ENCODE measurements around the gene AOC1.

The AOC1 gene

DNA sequence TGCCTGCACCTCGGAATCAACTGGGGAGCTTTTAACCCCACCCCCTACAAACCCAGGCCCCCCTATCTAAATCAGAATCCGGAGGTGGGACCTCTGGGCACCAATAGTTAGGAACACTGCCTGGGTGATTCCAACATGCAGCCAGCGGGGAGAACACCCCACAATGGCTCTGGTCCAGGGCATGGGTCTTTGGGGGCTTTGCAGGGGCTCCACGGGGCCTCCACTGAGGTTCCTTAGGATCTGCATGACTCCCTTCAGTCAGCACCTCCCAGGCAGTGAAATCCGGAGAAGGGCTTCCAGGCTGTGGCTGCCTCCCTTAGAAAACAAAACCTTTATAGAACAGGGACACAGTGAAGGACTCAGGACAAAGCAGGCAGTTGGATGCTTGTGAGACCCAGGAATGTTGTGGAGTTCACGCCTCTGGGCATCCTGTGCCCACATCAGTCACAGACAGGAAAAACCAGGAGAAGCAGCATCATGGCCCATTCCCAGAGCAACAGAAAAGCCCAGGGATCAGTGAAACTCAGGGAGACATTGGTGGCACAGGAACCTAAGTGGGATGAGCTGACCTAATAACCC, 16.5 kb upstream of the AOC1 start:
- no peak for DNase-seq

DNA sequence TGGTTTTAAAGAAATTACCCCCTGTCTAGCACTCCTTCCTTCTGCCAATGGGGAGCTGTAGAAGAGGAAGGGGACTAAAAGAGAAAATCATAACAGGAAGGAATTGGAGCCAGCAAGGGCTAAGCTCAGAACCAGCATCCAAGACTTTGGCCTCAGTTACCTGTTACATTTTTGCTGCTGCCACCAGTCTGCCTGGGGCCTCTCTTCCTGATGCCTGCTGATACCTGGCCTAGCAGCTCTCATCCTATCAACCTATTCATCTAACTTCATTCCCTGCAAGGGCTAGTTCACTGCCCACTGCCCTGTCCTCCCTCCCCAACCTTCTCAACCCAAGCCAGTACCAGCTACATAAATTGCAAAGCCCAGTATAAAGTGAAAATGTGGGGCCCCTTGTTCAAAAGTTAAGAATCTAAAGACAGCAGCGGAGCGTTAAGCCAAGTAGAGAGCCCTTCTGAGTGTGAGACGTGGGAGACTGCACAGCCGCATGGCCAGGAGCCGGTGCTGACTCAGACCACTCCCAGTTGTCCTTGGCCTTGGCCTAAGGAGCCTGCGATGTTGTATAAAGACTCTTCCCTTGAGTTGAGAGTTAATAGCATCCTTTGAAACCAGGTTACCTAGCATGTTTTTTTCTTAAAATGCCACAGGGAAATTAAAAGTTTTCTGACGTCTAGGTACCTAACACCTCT, 13.2 kb upstream of the AOC1 start:
- DNase-seq: no peak

DNA sequence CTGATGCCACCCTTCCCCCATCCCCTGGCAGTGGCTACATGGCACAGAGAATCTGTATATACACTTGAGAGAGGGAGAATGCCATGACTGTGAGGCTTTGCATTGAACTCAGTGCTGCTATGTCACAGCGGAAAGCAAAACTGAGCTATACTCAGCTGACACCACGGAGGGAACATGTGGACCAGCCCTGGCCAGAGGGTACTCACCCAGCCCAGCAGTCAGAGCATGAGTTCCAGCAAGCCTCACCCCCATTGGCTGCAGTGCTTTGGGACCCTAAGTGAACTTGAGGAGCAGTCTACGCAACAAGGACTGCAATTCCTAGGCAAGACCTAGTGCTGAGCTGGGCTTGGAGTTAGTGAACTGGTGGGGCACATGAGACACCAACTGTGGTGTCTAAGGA, 10.3 kb upstream of the AOC1 start:
- no peak for DNase-seq

DNA sequence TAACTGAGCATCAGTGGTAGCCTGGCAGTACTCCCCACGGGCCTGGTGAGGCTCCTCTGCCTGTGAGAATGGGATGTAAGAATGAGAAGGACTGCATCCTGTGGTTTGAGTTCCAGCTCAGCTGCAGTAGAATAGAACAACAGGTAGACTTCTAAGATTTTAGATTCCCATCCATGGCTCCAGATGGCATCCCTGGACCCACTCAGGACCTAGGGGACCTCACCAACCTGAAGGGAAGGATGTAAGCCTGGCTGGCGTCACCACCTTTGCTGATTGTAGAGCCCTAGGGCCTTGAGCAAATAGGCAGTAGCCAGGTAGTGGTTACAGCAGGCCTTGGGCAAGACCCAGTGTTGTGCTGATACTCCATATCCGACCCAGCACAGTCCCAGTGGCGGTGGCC, 9.6 kb upstream of the AOC1 start:
- DNase-seq: no peak

DNA sequence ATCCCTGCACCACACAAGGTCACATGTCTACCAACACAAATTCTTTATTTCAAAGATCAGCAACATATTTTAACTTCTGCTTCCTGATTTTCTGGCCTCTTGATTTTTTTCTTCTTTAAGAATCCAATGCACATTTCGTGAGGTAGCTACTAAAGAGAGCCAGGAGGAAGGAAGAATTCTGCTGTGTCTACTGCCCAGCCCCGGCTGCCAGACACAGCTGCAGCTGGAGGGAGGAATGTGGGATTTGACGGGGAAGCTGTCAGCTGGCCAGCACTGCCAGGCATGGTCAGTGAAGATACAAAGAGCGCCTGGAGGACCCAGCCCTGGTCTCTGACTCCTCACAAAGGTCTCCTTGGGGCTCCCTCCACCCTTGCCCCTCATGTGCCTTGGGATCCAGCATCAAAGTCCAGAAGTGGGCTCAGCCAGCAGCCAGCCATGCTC, 6.9 kb upstream of the AOC1 start:
- DNase-seq: no peak

DNA sequence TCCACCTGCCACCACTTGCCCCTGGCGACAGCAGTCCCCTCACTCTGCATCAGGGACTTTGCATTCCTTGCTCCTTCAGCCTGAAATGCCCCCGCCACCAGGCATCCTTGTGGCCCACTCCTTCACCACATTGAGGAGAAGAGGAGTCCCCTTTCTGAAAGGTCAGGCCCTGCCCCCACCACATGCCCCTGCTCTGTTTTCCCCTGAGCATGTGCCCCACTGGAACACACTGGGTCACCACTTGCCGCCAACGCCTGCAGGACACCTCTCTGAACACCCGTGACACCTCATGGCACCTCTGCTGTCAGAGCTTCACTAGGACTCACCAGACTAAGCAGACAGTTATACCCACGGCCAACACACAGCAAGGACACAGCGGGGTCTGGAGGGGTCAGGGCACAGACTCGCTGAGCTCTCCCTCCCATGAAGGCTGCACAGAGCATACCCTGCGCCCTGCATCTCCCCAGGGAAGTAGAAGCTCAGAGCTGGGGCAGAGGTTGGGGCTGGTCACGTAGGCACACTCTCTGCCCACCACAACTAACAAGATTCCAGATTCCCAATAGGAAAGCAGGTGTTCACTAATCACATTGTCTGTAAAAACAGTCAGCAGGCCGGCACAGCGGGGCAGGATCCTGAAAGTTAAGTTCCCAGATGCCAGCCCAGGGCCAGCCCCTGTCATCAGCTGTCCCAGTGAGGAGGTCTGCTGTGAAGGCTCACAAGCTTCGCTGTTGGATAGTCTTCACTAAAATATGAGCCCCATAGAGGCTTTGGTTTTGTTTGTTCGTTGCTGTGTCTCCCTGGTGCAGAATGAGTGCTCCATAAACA, 5.8 kb upstream of the AOC1 start:
- no peak for DNase-seq

DNA sequence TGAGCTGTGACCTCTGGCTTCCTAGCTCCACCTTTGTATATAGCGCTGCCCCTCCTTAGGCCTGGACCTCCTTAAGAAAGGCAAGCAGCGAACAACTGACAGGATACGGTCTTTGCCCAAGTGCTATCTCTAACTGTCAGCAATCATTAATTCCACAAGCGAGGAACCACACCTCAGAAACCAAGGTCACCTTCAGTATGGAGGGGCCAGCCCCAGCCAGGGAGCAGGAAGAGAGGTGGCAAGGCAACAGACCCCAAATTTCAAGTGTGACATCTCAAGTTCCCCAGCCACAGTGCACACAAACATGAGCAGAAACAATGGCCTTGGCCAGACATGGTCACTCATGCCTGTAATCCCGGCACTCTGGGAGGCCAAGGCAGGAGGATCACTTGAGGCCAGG, 4.8 kb upstream of the AOC1 start:
- no peak for DNase-seq

DNA sequence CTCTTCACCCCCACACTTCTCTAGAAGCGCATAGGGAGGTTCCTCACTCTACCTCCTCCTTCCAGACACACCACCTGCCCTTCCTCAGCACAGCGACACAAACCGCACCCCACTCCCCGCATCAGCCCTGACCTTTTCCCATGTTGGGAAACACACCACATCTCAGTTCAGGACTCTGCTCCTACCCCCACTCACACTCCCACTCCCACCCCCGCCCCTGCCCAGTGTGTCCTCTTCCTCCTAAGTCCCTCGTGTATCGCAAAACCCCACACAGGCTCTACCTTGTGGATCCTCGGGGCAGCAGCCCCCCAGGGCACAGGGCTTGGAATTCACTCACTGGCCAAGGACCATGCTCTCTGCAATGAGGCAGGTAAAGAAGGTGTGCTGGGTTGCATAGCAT, 4.2 kb upstream of the AOC1 start:
- no peak for DNase-seq

DNA sequence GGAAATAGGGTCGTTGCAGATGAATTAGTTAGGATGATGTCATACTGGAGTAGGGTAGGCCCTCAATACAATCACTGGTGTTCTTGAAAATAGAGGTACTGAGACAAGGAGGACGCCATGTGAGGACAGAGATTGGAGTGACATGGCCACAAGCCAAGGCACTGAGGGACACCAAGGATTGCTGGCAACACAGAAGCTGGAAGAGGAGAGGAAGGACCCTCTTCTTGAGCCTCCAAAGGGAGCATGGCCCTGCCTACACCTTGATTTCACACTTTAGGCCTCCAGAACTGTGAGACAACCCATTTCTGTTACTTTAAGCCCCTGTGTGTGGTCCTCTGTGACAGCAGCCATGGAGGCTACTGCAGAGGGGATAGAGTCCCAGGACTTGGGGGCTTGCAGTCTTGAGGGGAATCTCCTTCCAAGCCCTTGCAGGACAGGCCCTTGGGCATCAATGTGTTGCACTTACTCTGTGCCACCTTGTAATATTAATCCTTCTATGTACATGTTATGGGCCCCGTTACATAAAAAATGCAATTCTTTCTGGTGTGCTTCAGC, 3.7 kb upstream of the AOC1 start:
- DNase-seq: no peak

DNA sequence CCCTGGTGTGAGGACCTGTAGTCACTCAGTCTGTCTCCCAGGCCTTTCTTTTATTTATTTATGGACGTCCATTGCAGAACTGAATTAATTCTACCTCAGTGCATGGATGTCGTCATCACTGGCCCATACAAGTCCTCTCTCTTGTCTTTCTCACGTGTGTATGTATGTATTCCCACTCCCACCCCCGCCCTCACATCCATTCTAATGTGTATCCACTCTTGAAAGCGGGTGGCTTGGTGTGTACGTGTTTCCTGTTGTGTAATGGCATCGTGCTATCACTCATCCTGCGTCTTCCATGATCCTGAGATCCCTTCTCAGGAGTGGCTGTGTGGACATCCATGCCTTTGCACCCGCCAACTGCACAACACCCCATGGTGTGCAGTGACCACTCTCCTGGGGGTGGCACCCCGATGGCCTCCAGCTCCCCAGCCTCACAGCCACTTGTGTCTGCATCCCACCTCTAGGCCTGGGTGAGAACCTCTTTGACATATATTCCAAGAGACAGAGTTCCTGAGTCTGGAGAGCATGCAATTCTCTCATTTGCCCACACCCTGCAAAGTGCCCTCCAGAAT, 3.0 kb upstream of the AOC1 start:
- no peak for DNase-seq

DNA sequence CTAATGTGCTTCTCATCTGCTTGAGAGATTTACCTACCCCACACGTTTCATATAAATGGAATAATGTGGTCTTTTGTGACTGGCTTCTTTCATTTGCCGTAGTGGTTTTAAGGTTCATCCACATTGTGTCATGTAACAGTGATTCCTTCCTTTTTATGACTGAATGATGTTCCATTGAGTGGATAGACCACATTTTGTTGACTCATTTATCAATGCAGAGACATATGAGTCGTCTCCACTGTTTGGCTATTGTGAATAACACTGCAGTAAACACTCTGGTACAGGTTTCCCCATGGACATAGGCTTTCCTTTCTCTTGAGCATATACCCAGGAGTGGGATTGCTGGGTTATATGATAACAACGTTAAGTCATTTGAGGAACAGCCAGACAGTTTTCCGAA, 2.0 kb upstream of the AOC1 start:
- no peak for DNase-seq

DNA sequence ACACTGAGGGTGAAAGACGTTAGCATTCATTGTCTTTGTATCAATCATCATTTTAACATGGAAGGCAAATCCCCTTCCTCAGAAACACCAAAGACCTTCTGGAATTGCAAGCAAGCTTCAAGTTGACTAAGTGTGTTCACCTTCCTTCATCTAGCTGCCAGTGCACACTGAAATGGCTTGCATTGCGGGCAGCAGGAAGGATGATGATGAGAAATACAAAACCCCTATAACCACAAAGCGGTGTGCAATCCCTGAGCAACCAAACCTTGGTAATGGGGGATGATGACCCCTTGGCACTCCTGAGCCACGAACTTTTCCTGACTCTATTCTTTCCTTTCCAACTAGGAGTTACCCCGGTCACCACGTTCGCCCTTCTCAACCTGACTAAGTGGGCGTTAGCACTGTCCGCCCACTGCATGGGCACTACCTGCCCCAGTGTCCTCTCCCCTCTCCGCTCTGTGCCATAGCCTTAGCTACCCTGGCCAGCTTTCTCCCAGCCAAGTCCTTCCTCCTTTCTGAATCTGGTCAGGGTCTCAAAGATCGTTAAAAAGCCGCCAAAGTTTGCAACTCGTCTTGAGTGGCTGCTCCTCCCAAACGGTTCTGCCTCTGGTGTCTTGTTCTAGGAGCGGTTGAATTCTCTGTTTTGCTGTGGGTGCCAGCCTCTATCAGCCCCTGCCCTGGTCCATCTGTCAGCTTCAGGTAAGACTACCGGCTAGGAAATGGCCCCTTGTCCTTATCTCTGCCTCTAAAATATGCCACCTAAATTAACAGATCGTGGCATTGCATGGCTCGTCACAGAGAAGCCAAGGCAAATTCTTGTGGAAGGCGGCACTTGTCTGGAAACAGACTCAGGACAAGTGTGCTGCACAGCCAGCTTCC, 586 bp upstream of the AOC1 start:
- DNase-seq: no peak

DNA sequence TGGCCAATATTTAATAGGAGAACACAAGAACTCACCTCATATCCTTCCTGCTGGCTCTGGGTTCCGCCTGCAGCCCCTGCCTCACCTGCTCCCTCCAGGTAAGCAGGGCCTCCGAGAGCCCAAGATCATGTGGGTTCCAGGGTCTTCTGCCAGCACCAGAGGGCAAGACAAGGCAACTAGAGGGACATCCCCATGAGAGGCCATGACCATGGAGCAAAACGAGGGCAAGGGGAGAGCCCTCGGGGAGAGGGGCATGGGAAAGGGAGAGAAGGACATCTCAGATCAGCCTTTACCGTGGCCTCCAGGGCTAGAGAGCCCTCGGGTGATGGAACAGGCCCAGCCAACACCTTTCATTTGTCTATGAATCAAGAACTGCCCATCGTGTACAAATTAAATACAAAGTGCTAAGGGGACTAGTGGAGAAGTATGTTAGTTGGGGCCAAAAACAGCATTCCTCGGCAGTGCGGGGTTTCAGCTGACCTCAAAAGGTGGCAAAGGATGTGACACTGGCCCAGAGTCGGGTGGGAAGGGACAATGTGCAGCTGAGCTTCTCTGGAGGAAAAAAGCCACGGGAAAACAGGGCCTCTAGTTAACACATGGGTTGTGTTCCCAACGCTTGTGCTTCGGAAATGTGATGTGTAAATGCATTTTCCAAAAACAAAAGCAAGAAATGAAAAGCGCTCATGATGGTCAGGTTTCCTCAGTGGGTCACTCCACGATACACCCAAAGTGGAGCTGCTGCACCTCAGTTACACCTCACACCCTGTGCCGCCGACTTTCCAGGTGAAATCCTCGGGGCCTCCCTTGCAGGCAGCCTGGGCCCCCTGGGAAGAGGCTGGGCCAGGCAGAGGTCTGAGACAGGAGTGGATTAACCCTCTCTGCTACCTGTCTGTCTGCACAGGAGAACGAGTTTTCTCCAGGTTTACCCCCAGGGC, 2.0 kb downstream of the AOC1 start:
- DNase-seq: no peak

DNA sequence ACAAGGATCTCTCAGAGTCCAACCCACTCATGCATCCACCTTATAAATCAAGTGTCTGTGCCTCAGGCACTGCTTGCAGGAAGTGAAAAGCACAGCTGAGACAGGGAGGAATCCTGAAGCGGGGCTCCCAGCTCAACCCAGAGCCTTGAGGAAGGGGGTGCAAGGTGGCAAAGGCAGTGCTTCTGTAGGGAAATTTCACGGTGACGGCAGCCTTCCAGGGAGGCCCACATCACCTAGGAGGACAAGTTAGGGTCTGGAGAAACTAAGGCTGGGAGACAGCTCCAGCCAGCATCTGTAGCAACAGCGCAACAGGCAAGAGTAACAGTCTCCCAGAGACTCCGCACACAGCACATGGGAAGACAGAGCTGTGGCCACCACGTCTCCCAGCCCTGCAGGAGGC, 2.7 kb downstream of the AOC1 start:
- DNase-seq: no peak

DNA sequence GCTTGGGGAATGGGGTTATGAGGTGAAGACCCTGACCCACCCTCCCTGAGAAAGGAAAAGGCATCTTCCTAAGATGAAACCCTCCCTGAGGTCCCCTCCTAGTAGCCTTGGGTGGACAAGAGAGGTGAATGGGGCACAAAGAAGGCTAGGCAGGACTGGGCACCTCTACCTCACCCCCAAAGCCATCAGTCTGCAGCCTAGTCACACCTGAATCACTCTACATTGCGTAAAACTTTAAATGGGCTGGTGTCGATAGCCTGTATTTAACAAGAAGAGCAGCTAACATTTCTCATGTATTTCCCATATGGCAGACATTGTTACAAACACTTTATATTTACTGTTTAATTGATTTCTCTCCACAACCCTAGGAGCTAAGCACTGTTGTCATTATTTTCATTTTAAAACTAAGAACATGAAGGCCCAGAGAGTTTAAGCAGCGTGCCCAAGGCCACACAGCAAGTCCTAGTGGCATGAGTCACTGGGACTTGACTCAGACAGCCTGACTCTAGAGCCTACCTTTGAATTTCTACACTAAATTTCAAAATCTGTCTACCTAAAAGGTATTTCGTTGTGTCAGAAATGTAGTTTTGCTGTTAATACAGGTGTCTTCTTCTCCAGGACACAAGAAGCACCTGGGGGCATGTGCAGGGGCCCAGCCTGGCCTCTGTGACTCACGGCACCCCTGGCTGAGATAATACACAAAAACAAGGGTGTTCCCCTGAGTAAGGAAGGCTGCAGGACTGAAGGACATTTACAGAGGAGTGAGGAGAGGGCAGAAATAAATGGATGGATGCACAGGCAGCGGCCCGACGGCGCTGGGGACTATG, 3.4 kb downstream of the AOC1 start:
- no peak for DNase-seq

DNA sequence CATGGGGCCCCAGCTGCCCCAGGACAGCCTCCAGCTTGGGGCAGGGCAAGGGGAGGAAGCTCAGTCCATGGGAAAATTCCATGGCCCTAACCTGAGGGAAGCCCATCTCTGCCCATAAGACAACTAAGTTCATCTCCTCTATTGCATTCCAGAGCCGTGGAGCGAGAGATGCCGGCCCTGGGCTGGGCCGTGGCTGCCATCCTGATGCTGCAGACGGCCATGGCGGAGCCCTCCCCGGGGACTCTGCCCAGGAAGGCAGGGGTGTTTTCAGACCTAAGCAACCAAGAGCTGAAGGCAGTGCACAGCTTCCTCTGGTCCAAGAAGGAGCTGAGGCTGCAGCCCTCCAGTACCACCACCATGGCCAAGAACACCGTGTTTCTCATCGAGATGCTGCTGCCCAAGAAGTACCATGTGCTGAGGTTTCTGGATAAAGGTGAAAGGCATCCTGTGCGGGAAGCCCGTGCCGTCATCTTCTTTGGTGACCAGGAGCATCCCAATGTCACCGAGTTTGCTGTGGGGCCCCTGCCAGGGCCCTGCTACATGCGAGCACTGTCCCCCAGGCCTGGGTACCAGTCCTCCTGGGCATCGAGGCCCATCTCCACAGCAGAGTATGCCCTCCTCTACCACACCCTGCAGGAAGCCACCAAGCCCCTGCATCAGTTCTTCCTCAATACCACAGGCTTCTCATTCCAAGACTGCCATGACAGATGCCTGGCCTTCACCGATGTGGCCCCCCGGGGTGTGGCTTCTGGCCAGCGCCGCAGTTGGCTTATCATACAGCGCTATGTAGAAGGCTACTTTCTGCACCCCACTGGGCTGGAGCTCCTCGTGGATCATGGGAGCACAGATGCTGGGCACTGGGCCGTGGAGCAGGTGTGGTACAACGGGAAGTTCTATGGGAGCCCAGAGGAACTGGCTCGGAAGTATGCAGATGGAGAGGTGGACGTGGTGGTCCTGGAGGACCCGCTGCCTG, 4.3 kb downstream of the AOC1 start:
- no peak for DNase-seq

DNA sequence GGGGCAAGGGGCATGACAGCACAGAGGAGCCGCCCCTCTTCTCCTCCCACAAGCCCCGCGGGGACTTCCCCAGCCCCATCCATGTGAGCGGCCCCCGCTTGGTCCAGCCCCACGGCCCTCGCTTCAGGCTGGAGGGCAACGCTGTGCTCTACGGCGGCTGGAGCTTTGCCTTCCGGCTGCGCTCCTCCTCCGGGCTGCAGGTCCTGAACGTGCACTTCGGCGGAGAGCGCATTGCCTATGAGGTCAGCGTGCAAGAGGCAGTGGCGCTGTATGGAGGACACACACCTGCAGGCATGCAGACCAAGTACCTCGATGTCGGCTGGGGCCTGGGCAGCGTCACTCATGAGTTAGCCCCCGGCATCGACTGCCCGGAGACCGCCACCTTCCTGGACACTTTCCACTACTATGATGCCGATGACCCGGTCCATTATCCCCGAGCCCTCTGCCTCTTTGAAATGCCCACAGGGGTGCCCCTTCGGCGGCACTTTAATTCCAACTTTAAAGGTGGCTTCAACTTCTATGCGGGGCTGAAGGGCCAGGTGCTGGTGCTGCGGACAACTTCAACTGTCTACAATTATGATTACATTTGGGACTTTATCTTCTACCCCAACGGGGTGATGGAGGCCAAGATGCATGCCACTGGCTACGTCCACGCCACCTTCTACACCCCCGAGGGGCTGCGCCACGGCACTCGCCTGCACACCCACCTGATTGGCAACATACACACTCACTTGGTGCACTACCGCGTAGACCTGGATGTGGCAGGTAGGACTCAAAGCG, 5.1 kb downstream of the AOC1 start:
- DNase-seq: no peak

All from NCI-H226 (cell line).